H1 (cell line): ENCODE measurements around the gene CELSR1. TPM values are rescaled to one million over a fixed set of nuclear protein-coding genes. Genes with fewer than 3 reads are reported as not detected.

ENCODE experiments used
- CTCF ChIA-PET: fragments of 300-600 bp; sonication (Branson Sonifier 250); formaldehyde crosslinking; loops from one replicate; lab custom pipeline; 2021; ENCODE audit not compliant: partially characterized antibody; lab: Charles Lee
- POLR2A ChIA-PET: fragments of 300-600 bp; sonication (Branson Sonifier 250); formaldehyde crosslinking; loops from one replicate; lab custom pipeline; 2021; ENCODE audit warnings: inconsistent platforms; ENCODE audit not compliant: partially characterized antibody; lab: Charles Lee
- DNase-seq, 2 experiments: peaks; one replicate each; pipeline versions ENCODE4 v3.0.0 to v3.0.0-alpha.2; 2010 to 2022; ENCODE audit warnings: low spot score in 2 of 2, low read depth in 1 of 2, mixed read lengths in 1 of 2
- FAIRE-seq: peaks from 2 replicates; lab custom pipeline; 2011; peaks lifted over from hg19 to GRCh38; lab: Jason Lieb, UNC
- H2AFZ ChIP-seq: 2 replicates; pipeline ENCODE4 v1.8.1; 2012; ENCODE audit warnings: low read length, inconsistent platforms
- H2AK5ac ChIP-seq: 2 replicates; pipeline ENCODE4 v1.6.1; 2013; ENCODE audit warnings: low read depth, low read length
- H2BK120ac ChIP-seq: replicated peaks from 2 replicates; pipeline ENCODE3; 2013; ENCODE audit warnings: low read depth, low read length, inconsistent platforms
- H2BK12ac ChIP-seq: 2 replicates; pipeline ENCODE4 v1.6.1; 2013; ENCODE audit warnings: low read depth, low read length
- H2BK15ac ChIP-seq: 2 replicates; pipeline ENCODE4 v1.6.1; 2013; ENCODE audit warnings: low read length
- H2BK20ac ChIP-seq: 2 replicates; pipeline ENCODE4 v1.6.1; 2013; ENCODE audit warnings: low read length
- H2BK5ac ChIP-seq: 2 replicates; pipeline ENCODE4 v1.6.1; 2013; ENCODE audit warnings: low read depth, low read length
- H3K14ac ChIP-seq: 2 replicates; pipeline ENCODE4 v1.6.1; 2013; ENCODE audit warnings: inconsistent platforms; ENCODE audit not compliant: insufficient read length
- H3K18ac ChIP-seq: 2 replicates; pipeline ENCODE4 v1.6.1; 2013; ENCODE audit warnings: low read length; ENCODE audit errors: extremely low read depth
- H3K23ac ChIP-seq: 2 replicates; pipeline ENCODE4 v1.6.1; 2013; ENCODE audit warnings: inconsistent platforms; ENCODE audit not compliant: insufficient read length
- H3K23me2 ChIP-seq: 2 replicates; pipeline ENCODE4 v1.6.1; 2013; ENCODE audit warnings: low read depth, low read length
- H3K27ac ChIP-seq: 2 replicates; pipeline ENCODE4 v1.6.1; 2011; ENCODE audit warnings: low read depth, low read length, inconsistent platforms
- H3K27me3 ChIP-seq, 4 experiments: replicated peaks in 1 of 4; 1 replicate in 1 of 4; 2 replicates in 3 of 4; pipeline versions ENCODE4 v1.6.1 to v1.8.1; 2011 to 2013; ENCODE audit warnings: low read length in 3 of 4, mild to moderate bottlenecking in 3 of 4, inconsistent platforms in 2 of 4, mixed read lengths in 2 of 4, moderate library complexity in 1 of 4; ENCODE audit not compliant: control insufficient read depth in 3 of 4, insufficient read depth in 3 of 4; ENCODE audit errors: extremely low read depth in 1 of 4
- H3K36me3 ChIP-seq, 4 experiments: 2 replicates each; pipeline versions ENCODE4 v1.6.1 to v1.8.1; 2011 to 2013; ENCODE audit warnings: mild to moderate bottlenecking in 4 of 4, low read length in 3 of 4, moderate library complexity in 2 of 4, control low read depth in 1 of 4, inconsistent platforms in 1 of 4; ENCODE audit not compliant: insufficient read depth in 4 of 4, control insufficient read depth in 2 of 4
- H3K4ac ChIP-seq: replicated peaks from 2 replicates; pipeline ENCODE3; 2013; ENCODE audit warnings: low read length, low read depth, mixed read lengths, inconsistent platforms; ENCODE audit not compliant: insufficient read length
- H3K4me1 ChIP-seq, 4 experiments: replicated peaks in 1 of 4; 1 replicate in 1 of 4; 2 replicates in 3 of 4; pipeline versions ENCODE4 v1.6.1 to v1.8.1; 2011 to 2013; ENCODE audit warnings: low read length in 3 of 4, inconsistent platforms in 2 of 4, mixed read lengths in 1 of 4; ENCODE audit not compliant: insufficient read depth in 4 of 4, control insufficient read depth in 3 of 4
- H3K4me2 ChIP-seq, 2 experiments: 2 replicates each; pipeline versions ENCODE4 v1.6.1 to v1.8.1; 2011 to 2013; ENCODE audit warnings: low read depth in 2 of 2, low read length in 2 of 2, control low read depth in 1 of 2, inconsistent platforms in 1 of 2, mild to moderate bottlenecking in 1 of 2; ENCODE audit not compliant: insufficient read depth in 1 of 2
- H3K4me3 ChIP-seq, 4 experiments: fragments of 200-600, 300-600 bp in 1 of 4; sonication (generic), shearing (Covaris generic), sonication (Bioruptor Twin) in 1 of 4; 2 replicates each; pipeline versions ENCODE4 v1.5.1 to v1.8.1; 2011 to 2016; ENCODE audit warnings: low read length in 4 of 4, low read depth in 3 of 4, control low read depth in 2 of 4, inconsistent platforms in 2 of 4, mild to moderate bottlenecking in 2 of 4, mixed read lengths in 1 of 4, moderate library complexity in 1 of 4; ENCODE audit not compliant: insufficient read depth in 2 of 4; ENCODE audit errors: extremely low read depth in 1 of 4
- H3K56ac ChIP-seq: replicated peaks from 2 replicates; pipeline ENCODE3; 2013; ENCODE audit warnings: low read depth, mild to moderate bottlenecking, mixed read lengths, low read length, inconsistent platforms; ENCODE audit not compliant: insufficient read length
- H3K79me1 ChIP-seq: 2 replicates; pipeline ENCODE4 v1.6.1; 2013; ENCODE audit warnings: low read depth, low read length, control low read depth
- H3K79me2 ChIP-seq, 2 experiments: 2 replicates each; pipeline versions ENCODE4 v1.6.1 to v1.8.1; 2012 to 2013; ENCODE audit warnings: low read length in 2 of 2, mild to moderate bottlenecking in 2 of 2, inconsistent platforms in 1 of 2; ENCODE audit not compliant: insufficient read depth in 2 of 2, control insufficient read depth in 1 of 2
- H3K9ac ChIP-seq, 4 experiments: replicated peaks in 1 of 4; 1 replicate in 1 of 4; 2 replicates in 3 of 4; pipeline versions ENCODE4 v1.6.1 to v1.8.1; 2011 to 2013; ENCODE audit warnings: low read depth in 3 of 4, low read length in 3 of 4, control low read depth in 2 of 4, mild to moderate bottlenecking in 2 of 4, moderate library complexity in 2 of 4, inconsistent platforms in 1 of 4; ENCODE audit errors: extremely low read depth in 1 of 4
- H3K9me3 ChIP-seq, 2 experiments: 2 replicates each; pipeline versions ENCODE4 v1.6.1 to v1.8.1; 2012 to 2013; ENCODE audit warnings: mild to moderate bottlenecking in 2 of 2, moderate library complexity in 2 of 2, control low read depth in 1 of 2, inconsistent platforms in 1 of 2, low read depth in 1 of 2, low read length in 1 of 2, mixed read lengths in 1 of 2; ENCODE audit not compliant: insufficient read depth in 2 of 2
- H4K20me1 ChIP-seq, 2 experiments: replicated peaks in 1 of 2; 2 replicates each; pipeline versions ENCODE3 to v1.8.1; 2011 to 2013; ENCODE audit warnings: inconsistent platforms in 2 of 2, low read length in 2 of 2, mild to moderate bottlenecking in 1 of 2; ENCODE audit not compliant: insufficient read depth in 2 of 2, control insufficient read depth in 1 of 2
- H4K5ac ChIP-seq: 2 replicates; pipeline ENCODE4 v1.6.1; 2013; ENCODE audit warnings: low read length, low read depth, mixed read lengths, inconsistent platforms; ENCODE audit not compliant: insufficient read length
- H4K8ac ChIP-seq: 2 replicates; pipeline ENCODE4 v1.8.0; 2013; ENCODE audit warnings: mild to moderate bottlenecking, moderate library complexity, low read length, inconsistent platforms; ENCODE audit not compliant: insufficient read depth; ENCODE audit errors: extremely low read depth
- H4K91ac ChIP-seq: replicated peaks from 2 replicates; pipeline ENCODE3; 2013; ENCODE audit warnings: low read length, mixed read lengths, inconsistent platforms; ENCODE audit not compliant: insufficient read length
- KDM4A ChIP-seq: IDR thresholded peaks from one replicate; pipeline ENCODE4 v1.7.1; 2012; ENCODE audit warnings: low read depth, mild to moderate bottlenecking, moderate library complexity, low read length, inconsistent platforms; ENCODE audit not compliant: severe bottlenecking
- PHF8 ChIP-seq: fragments of 200-600 bp; sonication (generic); conservative IDR thresholded peaks from 2 replicates; pipeline ENCODE4 v1.7.1; 2012; ENCODE audit warnings: low read depth, mild to moderate bottlenecking, inconsistent platforms, low read length, moderate library complexity
- SAP30 ChIP-seq: fragments of 300-600 bp; sonication (generic); IDR thresholded peaks from 2 replicates; pipeline ENCODE4 v1.7.1; 2012; ENCODE audit warnings: low read length, moderate library complexity, mild to moderate bottlenecking, inconsistent platforms; ENCODE audit not compliant: insufficient read depth, insufficient replicate concordance
- SP2 ChIP-seq: IDR thresholded peaks from 2 replicates; pipeline ENCODE4 v1.6.1; 2012; ENCODE audit warnings: mild to moderate bottlenecking, low read length, inconsistent platforms
- TBP ChIP-seq: IDR thresholded peaks from 2 replicates; pipeline ENCODE4 v1.6.1; 2011; ENCODE audit warnings: low read depth, low read length, improper control_type of control experiment
- WGBS, 2 experiments: shearing (Covaris generic) in 1 of 2; methylation state at CpG; one replicate each; pipeline versions ENCODE4 v1.1.6 to v1.1.7; 2013 to 2015; ENCODE audit warnings: low lambda C conversion rate in 2 of 2, mixed read lengths in 2 of 2, inconsistent platforms in 1 of 2, low coverage in 1 of 2, missing lambda C conversion rate in 1 of 2; ENCODE audit not compliant: insufficient replicate concordance in 2 of 2, insufficient coverage in 1 of 2, insufficient read length in 1 of 2; ENCODE audit errors: extremely low coverage in 1 of 2, missing lambda C conversion rate in 1 of 2; 5-methylcytosine and 5-hydroxymethylcytosine counted together
- polyA plus RNA-seq, 7 experiments: library from polyadenylated mRNA; depleted of rRNA in 3 of 7; stranded (reverse) in 5 of 7; unstranded in 2 of 7; fragments of >200 nt in 5 of 7; fragments of 200-250 nt in 2 of 7; gene quantifications; 1 replicate in 5 of 7; 2 replicates in 1 of 7; 4 replicates in 1 of 7; pipeline versions ENCODE4 v1.2.1 to v1.2.3, GENCODE V29; 2011 to 2013; ENCODE audit warnings: missing spikeins in 2 of 7, mixed read lengths in 2 of 7
- total RNA-seq: library from RNA; stranded (reverse); fragmentation: NEBNext Ultra II Directional; extraction: Animal tissue kit (Norgen Biotek cat#: 25700); gene quantifications from 2 replicates; pipeline ENCODE4 v1.2.1, GENCODE V29; 2021

Gene CELSR1
- total and polyA plus RNA-seq, 2 of the 8 experiments (the other 6 are each of a cell fraction or from before 2014, with no cell fraction given): 9.0 to 12.4 TPM

DNA sequence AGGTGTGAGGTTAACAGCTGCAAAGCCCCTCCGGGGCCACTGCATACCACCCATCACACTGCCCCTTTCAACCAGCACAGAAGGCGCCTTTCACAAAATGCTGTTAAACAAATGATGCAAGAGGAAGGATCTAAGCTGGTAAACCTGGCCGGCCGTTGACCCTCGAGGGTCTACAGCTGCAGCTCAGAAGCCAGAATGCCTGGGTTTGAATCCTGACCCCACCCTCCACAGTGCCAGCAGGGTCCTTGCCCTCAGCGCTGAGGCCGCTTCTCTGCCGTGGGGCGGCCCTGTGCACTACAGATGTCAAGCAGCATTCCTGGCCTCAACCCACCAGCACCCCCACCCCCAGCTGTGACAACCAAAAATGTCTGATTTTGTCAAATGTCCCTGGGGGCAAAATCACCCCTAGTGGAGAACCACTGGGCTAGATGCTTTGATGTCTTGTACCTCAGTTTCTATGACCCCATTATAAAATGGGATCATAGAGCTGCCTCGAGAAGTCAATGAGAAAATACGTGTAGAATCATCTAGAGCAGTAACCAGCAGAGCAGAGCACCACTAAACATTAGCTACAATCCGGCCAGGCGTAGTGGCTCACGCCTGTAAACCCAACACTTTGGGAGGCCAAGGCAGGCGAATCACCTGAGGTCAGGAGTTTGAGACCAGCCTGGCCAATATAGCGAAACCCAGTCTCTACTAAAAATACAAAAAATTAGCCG, 77.9 kb downstream of the CELSR1 start:
- Histone ChIP-seq H3K27ac (no peak overlapping the region), H3K4ac (no peak overlapping the region), H3K4me3 (no peak overlapping the region), H3K4me2 (no peak overlapping the region), H2AFZ (no peak overlapping the region), H3K56ac (no peak overlapping the region), H3K79me2 (no peaks in the 10 kb centered on the region), H3K27me3 (no peaks in the 10 kb centered on the region; a peak in 1 of 7 replicates), H3K9me3 (no peaks in the 10 kb centered on the region), H4K5ac (no peak overlapping the region), H3K23ac (no peak overlapping the region), H3K18ac (no peak overlapping the region), H3K14ac (no peak overlapping the region), H2BK120ac (no peak overlapping the region), H3K23me2 (no peaks in the 10 kb centered on the region), H3K4me1 (peaks cover 0 to 7% (median 0%) of the 10 kb centered on the region in 4 experiments; a peak in 3 of 7 replicates), H3K36me3 (no peaks in the 10 kb centered on the region; a peak in 1 of 8 replicates), H2BK12ac (no peak overlapping the region), H2BK15ac (no peak overlapping the region), H2BK20ac (no peak overlapping the region), H4K91ac (no peak overlapping the region), H2AK5ac (no peak overlapping the region), H4K20me1 (peaks cover 0 to 5% of the 10 kb centered on the region in 2 experiments), H2BK5ac (no peak overlapping the region), H3K9ac (no peak overlapping the region), H4K8ac (no peak overlapping the region; the same call in 1 of the 2 replicates), H3K79me1 (no peaks in the 10 kb centered on the region)
- POLR2A ChIA-PET: no interaction called here
- WGBS, 2 experiments: 92% methylated on average over 16 of the region's 17 CpGs; no CpG with 5 or more reads in 1 of the 2 experiments
- TF ChIP-seq SAP30 (no peak), KDM4A (no peak), SP2 (no peak), TBP (no peak), PHF8 (no peak)
- DNase-seq (no peak), FAIRE-seq (no peak)
- CTCF ChIA-PET: interaction anchor here (0.7 to 2.0 kb wide), 6 partner anchors 11 to 92 kb away, joined by 3 to 7 read pairs (median 4); no protein-coding TSS in a partner anchor
